ENCODE measurements around the gene TK1.

DNA sequence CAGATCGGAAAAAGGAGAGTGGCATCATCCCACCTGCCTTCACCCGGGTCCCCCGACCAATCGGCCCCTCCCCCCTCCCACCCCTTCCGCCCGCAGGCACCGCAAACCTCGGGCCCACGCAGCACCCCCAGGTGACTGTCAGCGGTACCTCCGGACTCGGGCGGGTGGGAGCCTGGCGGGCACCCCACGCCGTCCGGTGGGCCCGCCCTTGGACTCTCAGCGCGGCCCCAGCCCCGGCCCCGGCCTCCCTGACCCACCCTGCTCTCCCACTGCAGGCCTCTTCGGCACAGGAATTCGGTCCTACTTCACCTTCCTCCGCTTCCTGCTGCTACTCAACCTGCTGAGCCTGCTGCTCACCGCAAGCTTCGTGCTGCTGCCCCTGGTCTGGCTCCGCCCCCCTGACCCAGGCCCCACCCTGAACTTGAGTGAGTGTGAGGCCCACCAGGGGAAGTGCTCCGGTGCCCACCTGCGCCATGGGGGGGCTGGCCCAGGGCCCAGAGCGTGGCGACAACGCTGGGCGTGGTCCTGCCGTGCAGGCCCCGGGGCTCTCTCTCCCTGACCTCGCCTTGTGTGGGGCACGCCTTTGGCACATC, 54.7 kb downstream of the TK1 start:
- TF ChIP-seq, protein P1, sequence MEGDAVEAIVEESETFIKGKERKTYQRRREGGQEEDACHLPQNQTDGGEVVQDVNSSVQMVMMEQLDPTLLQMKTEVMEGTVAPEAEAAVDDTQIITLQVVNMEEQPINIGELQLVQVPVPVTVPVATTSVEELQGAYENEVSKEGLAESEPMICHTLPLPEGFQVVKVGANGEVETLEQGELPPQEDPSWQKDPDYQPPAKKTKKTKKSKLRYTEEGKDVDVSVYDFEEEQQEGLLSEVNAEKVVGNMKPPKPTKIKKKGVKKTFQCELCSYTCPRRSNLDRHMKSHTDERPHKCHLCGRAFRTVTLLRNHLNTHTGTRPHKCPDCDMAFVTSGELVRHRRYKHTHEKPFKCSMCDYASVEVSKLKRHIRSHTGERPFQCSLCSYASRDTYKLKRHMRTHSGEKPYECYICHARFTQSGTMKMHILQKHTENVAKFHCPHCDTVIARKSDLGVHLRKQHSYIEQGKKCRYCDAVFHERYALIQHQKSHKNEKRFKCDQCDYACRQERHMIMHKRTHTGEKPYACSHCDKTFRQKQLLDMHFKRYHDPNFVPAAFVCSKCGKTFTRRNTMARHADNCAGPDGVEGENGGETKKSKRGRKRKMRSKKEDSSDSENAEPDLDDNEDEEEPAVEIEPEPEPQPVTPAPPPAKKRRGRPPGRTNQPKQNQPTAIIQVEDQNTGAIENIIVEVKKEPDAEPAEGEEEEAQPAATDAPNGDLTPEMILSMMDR (IDR thresholded peaks at IDR 0.05; ENCODE audit: low read depth, low read length) = no peak
- no peak for TF ChIP-seq POLR2A (IDR thresholded peaks at IDR 0.05; ENCODE audit: extremely low read depth, insufficient read length)
- TF ChIP-seq MYC (IDR thresholded peaks at IDR 0.05; ENCODE audit: low read depth, low read length) = no peak

Data from NB4 (cell line).